Activated CD4-positive, alpha-beta T cell treated with anti-CD3 and anti-CD28 coated beads, Interleukin-2, amount 50 U/mL, for 4 hours (primary cell): Measurements from ENCODE around the gene MICU1.

Experiments
- DNase-seq, 2 experiments: peaks; one replicate each; pipeline ENCODE4 v3.0.0-alpha.2; 2020

Gene MICU1

DNA sequence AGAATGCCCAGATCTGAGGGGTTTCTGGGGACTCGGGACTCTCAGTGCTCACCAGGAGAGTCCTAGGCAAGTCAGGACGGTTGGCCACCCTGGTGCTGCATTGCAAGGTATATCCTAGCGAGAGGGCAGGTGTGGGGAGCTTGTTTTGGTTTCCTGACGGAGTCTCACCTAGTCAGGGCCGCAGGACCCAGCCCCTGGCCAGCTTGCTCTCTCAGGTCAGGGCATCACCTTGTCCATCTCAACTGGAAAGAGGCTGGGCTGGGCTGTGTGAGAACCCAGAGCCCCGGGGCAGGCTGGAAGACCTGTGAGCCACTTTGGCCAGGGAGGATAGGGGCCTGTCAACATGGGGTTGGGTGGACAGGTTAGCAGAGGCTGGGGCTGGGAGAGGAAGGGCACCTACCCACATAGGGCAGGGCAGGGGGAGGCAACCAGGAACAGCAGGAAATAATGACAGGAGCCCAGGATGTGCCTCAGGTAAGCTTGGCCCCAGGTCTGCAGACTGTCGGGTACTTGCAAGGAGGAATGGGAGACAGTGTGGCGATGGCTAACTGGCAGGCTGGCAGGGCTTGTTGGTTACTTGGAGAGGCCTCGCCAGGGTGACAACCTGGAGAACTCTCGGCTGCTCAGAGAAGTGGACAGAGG, 302.6 kb downstream of the MICU1 start:
- DNase-seq: no peak

- DNase-seq: peak; percentile 64 to 68
These were observed 303.4 kb downstream of the MICU1 start for GRCh38 chr10:72322280-72323058.

GRCh38 chr10:72322030-72322279, 303.9 kb downstream of the MICU1 start:
- no peak for DNase-seq

GRCh38 chr10:72321248-72322029, 304.4 kb downstream of the MICU1 start:
- DNase-seq: no peak

DNA sequence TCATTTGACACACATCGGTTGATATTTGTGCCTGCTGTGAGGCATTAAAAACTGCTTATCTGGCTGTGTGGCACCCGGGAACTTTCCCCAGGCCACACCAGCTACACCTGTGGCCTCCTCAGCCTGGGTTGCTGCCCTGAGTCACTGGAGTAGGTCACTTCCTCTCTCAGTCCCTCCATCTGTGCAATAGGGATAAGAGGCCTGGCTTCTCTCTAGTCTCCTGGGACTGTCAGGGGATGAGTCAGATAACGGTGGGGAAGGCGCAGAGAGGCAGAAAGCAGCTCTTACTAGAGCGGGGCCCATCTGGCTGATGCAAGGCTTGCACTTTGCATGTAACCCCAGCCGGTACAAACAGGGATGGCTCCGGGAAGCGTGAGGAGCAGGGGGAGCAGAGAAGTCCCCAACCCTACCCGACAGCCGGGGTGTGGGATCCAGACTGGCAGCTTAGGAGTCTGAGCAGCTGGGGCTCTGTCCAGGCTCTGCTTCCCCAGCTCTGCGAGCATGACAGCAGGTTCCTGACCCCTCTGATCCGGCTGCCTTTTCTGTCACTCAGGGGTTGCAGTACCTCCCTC, 305.1 kb downstream of the MICU1 start:
- DNase-seq: peak; percentile 56 to 62

DNA sequence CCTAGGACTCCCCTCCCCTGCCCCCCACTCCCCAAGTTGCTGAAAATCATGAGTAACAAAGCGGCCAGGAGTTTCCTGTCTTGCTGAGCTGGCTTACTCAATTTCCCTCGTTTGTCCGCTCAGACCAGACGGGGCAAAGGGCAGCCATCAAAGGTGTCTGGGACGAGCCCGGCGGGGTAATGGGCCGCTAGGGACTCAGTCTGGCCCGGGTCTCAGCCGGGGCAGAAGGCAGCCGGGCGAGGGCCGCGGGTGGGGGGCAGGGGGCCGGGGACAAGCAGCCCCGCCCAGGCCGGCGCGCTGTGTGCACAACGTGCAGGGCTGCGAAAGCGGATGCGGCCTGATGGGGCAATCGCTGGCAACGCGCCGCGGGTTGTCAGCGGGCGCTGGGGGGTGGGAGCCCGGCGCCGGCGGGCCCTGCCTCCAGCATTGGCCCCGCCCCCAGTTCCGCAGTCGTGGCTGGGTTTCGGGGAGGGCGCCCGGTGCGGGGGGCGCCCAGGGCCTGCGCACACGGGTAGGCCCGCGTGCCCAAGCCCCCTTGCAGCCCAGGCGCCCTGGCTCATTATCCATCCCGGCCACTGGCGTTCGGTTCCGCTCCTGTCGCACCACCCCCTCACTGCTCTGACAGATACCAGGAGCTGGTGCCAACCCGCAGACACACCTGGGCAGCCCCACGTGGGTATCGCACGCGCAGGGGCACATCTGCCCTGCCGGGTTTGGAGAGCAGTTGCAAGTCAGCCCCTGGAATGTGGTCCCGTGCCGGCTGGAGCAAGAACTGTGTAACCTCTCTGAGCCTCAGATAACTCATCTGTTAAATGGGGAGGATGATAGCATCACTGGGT, 306.2 kb downstream of the MICU1 start:
- DNase-seq: peak; percentile 81 to 82

DNA sequence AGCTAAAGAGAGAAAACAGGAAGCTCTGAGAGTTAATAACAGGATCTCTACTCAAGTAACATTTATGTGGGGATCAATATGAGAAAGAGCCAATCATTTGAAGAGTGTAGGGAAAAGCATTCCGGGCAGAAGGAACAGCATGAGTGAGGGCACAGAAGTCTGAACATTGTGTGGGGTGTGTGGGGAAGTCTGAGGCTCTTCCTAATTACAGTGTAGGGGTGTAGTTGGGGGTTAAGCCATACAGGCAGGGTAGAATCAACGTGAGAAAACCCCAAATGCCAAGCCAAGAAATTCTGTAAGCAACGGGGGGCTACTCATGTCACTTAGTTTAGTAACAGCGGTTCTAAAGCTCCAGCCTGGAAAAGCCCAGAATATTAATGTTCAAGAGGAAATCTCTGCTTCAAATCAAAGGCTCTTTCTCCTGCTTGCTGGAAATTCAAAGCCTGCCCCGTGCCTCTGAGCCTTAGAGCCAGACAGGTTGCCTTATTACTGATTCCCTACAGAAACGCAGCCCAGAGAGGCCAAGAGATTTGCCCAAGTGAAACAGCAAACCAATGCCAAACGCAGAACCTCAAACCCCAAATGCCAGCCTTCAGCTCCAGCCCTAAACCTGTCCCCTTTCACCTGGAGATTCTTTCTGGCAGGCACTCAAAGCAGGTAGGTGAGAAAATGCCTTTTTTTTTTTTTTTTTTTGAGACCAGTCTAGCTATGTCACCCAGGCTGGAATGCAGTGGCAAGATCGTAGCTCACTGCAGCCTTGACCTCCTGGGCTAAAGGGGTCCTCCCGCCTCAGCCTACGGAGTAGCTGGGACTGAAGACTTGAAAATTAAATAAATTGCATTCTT, 307.2 kb downstream of the MICU1 start:
- no peak for DNase-seq
